ENCODE measurements around the gene UIMC1.

Gene UIMC1

DNA sequence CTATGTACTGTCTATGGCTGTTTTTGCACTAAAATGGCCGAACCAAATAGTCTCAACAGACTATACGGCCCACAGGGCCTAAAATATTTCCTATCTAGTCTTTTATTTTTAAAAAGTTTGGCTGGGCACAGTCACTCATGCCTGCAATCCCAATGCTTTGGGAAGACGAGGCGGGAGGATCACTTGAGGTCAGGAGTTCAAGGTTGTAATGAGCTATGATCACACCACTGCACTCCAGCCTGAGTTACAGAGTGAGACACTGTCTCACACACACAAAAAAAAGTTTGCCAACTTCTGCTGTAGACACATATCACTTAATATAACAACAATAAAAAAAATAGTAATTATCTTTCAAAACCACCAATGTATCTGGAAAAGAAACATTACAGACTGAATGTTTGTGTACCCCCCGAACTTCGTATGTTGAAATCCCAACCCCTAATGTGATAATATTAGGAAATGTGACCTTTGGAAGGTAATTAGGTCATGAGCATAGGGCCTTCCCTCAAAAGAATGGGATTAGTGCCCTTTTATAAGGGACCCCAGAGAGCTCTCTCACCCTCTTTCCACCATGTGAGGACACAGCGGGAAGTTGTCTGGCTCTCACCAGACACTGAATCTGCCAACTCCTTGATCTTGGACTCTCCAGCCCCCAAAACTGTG lies 53.9 kb downstream of the UIMC1 start:
- DNase-seq, result no peak

DNA sequence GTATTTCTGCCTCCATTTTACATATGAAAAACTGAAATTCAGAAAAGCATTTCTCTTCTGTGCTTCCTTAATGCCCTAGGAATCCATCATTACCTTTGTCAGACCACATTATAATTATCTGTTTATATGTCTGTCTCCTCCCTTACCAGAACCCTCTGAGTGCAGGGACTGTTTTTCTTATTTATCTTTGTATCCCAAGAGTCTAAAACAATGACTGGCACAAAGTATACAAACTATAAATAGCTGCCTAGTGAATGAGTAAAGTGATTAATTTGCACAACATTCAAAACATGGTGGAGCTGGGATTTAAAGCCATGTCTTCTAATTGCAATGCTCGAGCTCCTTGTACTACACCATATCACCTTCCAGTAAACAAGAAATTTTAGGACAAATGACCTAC lies 58.1 kb downstream of the UIMC1 start:
- no peak for DNase-seq

- DNase-seq, result no peak
Measured at GRCh38 chr5:176947847-176948246, 58.7 kb downstream of the UIMC1 start.

DNA sequence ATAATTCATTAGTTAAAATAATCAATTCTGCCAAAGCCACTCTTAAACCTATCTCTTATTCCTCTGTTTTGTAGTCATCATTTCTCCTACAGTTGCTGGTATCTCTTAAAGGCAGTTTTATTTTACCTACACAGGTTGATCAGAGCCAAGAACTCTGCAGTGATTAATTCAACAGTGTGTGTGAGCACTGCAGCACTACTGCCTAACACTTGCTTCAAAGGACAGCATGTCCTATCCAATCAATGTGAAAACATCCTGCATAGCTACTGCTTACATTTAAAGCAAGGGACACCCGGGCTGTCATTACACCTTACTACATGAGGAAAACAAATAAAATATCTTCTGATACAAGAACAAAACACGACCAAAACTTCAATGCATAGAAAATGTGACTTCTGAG lies 62.3 kb downstream of the UIMC1 start:
- DNase-seq, result no peak

DNA sequence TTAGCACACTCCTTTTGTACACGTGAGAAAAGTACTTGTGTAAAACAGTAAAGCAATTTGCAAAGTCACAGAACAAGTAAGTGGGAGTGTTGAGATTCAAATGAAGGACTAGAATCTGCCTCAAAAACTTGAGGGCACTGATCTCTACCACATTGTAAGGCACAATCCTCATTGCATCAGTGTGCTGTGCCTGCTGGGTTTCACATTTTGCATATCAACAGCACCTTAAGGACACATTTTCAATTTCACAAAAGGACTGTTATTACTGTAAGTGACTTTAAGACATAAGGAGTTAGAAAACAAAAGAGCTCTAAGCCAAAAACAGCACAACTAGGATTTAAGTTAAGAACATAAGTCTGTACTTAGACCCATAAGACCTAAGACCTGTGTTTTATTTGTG lies 62.8 kb downstream of the UIMC1 start:
- DNase-seq, result no peak

GRCh38 chr5:176941951-176942350 lies 64.6 kb downstream of the UIMC1 start:
- no peak for DNase-seq

DNA sequence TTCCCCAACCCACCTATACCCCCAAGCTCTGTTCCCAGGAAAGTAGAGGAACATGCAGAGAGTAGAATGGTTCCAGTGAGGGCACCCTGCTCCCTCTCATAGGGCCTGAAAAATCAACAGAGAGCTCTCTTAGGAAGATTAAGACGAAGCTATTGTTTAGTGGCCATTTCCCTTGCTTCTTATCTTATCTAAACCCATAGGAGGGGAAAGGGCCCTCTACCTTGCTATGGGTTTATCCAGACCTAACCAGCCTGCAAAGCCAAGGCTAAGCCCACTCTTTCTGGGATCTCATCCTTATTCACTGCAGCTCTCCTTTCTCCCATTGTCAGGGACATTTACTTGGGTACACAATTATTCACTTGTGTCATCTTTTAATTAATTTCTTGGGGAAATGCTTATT lies 68.1 kb downstream of the UIMC1 start:
- no peak for DNase-seq

DNA sequence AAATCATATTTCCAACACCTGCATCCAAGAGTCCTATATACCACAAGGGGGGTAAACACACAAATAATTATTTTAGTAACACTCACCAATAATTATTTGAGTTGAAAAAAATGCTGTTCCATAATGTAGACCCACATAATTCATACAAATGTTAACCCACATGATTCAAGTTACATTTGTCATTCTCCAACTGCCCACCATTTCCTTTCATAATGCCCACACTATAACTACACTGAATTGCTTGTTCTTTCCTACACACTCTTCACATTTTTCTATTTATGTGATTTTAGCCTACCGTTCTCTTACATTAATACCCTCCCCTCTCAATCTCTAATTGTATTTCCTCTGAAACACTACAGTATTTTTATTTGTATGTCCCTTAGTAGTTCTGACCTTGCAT lies 71.6 kb downstream of the UIMC1 start:
- DNase-seq, result no peak

GRCh38 chr5:176934309-176934930 lies 72.2 kb downstream of the UIMC1 start:
- DNase-seq, result no peak

- DNase-seq, result no peak
Measured at GRCh38 chr5:176929654-176930053, 76.9 kb downstream of the UIMC1 start.

- DNase-seq, result no peak
Measured at GRCh38 chr5:176927562-176927961, 79.0 kb downstream of the UIMC1 start.

DNA sequence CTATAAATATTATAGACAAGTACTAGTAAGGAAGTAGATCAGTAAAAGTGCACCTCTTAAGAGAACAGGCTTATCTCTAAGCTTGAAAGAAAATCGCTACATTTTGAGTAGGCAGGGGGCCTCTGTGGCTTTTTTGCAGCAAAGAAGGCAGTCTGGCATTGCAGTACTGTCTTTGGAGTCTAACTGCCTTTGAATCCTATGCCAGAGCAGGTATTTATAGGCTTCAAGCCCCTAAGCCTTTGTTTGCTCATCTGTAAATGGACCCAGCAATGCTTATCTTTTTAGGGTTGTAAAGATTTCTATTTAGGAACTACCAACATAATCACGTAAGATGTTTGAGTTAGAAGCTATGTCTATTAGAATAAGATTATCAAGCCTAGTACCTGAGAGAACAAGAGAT lies 83.8 kb downstream of the UIMC1 start:
- no peak for DNase-seq

DNA sequence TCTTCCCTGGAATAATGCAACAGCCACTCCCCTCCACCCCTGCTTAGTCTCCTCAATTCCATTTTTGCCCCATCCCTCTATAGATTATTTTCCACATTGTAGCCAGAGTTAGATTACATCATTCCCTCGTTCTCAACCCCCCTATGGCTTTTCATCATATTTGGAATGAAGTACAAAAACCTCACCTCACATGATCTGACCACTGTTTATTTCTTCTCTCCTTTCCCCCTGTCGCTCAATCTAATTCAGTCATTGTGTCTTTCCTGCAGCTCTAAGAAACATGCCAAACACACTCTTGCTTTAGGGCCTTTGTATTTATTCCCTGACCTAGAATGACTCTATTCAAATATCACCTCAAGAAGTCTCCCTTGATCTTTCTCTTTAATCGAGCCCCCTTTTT lies 84.9 kb downstream of the UIMC1 start:
- DNase-seq, result no peak

DNA sequence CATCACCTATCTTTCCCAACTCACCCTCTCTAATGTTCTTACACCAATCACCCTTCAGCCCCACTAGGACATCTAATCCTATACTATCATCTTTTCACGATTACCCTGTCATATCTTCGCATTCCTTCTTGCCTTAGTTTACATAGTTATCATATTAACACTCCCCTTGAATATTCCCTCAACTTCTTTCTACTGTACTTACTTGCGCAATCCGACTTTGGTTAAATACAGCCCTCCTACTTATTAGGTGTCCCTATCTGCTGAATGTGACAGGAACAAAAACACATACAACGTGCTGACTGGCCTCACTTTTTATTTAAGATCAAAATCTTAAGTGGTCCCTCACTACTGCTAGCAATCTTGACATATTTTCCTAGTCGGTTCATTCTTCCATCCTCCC lies 88.0 kb downstream of the UIMC1 start:
- no peak for DNase-seq

DNA sequence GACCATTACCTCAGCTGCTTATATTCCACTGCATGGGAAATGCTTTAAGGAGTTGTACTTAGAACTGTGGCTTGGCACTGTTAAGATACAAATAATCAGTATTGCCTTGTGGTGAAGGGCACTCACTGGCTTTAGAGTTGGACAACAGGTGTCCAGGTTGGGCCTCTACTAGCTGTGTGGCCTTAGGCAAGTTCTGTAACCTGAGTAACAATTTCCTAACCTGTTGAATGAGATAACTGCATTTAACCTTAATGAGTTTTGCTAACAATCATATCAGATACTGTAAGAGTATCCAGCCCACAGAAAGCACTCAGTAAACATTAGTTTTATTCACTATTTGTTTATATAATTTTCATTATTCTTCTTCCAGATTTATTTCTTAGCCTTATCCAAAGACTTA lies 90.2 kb downstream of the UIMC1 start:
- no peak for DNase-seq

- DNase-seq, result no peak
Measured at GRCh38 chr5:176915906-176916305, 90.7 kb downstream of the UIMC1 start.

GRCh38 chr5:176912115-176912514 lies 94.5 kb downstream of the UIMC1 start:
- no peak for DNase-seq

DNA sequence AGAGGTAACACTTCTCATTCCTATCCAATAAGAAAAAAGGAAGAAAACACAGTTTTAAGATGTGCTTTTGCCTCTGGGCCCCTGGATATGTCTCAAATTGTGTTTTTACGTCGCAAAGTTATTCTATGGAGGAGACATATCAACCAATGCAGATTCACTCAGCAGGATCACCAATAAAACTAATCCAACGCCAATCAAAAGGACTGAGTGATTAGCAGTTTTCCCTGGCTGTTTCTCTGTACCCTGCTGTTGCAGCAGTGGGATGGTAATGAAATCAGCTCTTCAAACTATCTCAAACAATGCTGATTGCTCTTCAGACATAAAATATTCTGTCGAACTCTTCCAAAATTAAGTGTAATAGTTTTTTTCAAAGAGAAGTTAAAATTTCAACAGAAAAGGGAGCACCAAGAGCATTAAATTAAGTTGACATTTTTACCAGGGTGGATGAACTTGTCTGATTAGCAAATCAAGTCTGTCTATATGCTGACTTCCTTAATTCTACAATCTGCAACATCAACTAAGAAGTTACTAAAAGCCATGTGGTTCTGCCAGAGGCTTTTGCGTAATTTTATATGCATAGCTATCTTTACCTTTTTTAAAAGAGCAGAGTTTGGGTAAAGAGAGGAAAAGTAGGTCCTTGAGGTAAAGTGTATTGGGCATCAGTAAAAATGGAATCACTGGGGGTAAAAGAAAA lies 97.8 kb downstream of the UIMC1 start:
- DNase-seq, result no peak

DNA sequence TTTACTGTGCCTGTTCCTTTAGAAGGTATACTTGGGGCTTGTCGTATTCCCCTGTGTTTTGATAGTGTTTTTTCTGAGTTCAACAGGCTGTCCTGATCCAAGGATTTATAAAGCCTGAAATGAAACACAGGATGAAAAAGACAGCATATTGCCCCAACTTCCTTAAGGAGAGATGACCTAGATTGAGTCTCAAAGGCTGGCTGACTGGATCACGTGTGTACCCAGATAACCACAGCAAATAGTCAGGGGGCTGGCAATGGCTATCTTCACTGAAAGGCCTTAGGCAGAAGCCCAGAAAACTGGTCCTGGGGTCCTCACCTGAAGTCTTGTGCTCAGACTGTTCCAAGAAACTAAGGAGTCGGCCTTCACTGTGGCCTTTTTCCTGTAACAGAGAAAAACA lies 99.8 kb downstream of the UIMC1 start:
- no peak for DNase-seq

DNA sequence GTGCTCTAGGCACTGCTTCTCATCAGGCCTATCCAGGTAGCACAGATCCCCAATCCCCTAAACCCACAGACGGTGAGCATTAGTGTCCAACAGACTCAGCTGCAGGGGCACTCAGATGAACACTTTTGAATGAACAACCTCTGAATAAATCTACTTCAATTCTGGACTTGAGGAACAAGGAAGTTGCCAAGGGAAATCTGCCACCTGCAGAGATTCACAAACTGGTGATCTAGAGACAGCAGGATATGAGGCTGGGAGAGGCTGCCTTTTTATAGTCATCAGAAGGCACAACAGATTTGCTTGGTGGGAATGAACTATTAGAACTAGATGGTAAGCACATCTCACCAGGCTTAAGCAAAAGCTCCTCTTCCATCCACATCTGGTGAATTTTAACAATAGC lies 100.5 kb downstream of the UIMC1 start:
- DNase-seq, result no peak

GRCh38 chr5:176904276-176904675 lies 102.3 kb downstream of the UIMC1 start:
- no peak for DNase-seq

GRCh38 chr5:176902911-176903664 lies 103.5 kb downstream of the UIMC1 start:
- DNase-seq, result no peak

- DNase-seq, result no peak
Measured at GRCh38 chr5:176902102-176902814, 104.3 kb downstream of the UIMC1 start.

All from NCI-H526 treated with DMSO at 0.1 percent for 48 hours (cell line).